ENCODE measurements around the gene ZCWPW1. TPM values are rescaled to one million over a fixed set of nuclear protein-coding genes. Genes with fewer than 3 reads are reported as not detected.
"Not testable (repeated sequence)": the region's sequence is repeated elsewhere in the genome, so short reads cannot be mapped to it uniquely, and the experiment has no call there.

ZCWPW1 gene
- total and polyA plus RNA-seq, 2 of the 8 experiments (the other 6 are each of a cell fraction or from before 2014, with no cell fraction given), result 0.51 to 1.4 TPM

DNA sequence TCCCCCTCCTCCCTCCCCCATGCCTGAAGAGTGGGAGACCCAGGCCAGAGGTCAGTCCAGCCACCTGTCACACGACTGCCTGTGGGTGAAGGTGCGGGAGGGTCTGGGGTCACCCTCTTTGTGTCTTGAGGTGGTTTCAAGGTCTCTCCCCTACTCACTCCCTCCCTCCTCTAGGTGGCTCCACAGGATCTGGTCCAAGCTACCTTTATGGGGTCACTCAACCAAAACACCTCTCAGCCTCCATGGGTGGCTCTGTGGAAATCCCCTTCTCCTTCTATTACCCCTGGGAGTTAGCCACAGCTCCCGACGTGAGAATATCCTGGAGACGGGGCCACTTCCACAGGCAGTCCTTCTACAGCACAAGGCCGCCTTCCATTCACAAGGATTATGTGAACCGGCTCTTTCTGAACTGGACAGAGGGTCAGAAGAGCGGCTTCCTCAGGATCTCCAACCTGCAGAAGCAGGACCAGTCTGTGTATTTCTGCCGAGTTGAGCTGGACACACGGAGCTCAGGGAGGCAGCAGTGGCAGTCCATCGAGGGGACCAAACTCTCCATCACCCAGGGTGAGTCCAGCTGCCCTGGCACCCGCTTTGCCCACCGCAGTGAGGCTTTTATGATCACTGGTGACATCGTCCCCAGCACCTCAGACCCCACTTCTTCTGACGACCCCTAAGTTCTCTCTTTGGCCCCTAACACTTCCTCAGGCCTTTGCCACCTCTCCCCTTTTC, 54.5 kb downstream of the ZCWPW1 start:
- not testable (repeated sequence) for H3K27me3 ChIP-seq (replicated peaks in 1 of 4; ENCODE audit: control insufficient read depth in 3 of 4, extremely low read depth in 1 of 4, insufficient read depth in 3 of 4, low read length in 3 of 4); H4K20me1 ChIP-seq (replicated peaks in 1 of 2; ENCODE audit: control insufficient read depth in 1 of 2, insufficient read depth in 2 of 2, low read length in 2 of 2); H2AFZ ChIP-seq (ENCODE audit: low read length); H3K4me2 ChIP-seq (ENCODE audit: insufficient read depth in 1 of 2, low read depth in 2 of 2, low read length in 2 of 2); H4K8ac ChIP-seq (ENCODE audit: extremely low read depth, insufficient read depth, low read length); H2AK5ac ChIP-seq (ENCODE audit: low read depth, low read length); FAIRE-seq; H3K9me3 ChIP-seq (ENCODE audit: insufficient read depth in 2 of 2, low read depth in 1 of 2, low read length in 1 of 2); H3K56ac ChIP-seq (replicated peaks; ENCODE audit: insufficient read length, low read depth, low read length); H2BK15ac ChIP-seq (ENCODE audit: low read length); H3K4me3 ChIP-seq (ENCODE audit: extremely low read depth in 1 of 4, insufficient read depth in 2 of 4, low read depth in 3 of 4, low read length in 4 of 4); H3K14ac ChIP-seq (ENCODE audit: insufficient read length); H3K79me1 ChIP-seq (ENCODE audit: low read depth, low read length); H3K9ac ChIP-seq (replicated peaks in 1 of 4; ENCODE audit: extremely low read depth in 1 of 4, low read depth in 3 of 4, low read length in 3 of 4); H3K79me2 ChIP-seq (ENCODE audit: control insufficient read depth in 1 of 2, insufficient read depth in 2 of 2, low read length in 2 of 2); H3K23me2 ChIP-seq (ENCODE audit: low read depth, low read length); H3K36me3 ChIP-seq (ENCODE audit: control insufficient read depth in 2 of 4, insufficient read depth in 4 of 4, low read length in 3 of 4); H4K5ac ChIP-seq (ENCODE audit: insufficient read length, low read depth, low read length); H3K23ac ChIP-seq (ENCODE audit: insufficient read length); H3K27ac ChIP-seq (ENCODE audit: low read depth, low read length); H2BK20ac ChIP-seq (ENCODE audit: low read length); H3K18ac ChIP-seq (ENCODE audit: extremely low read depth, low read length); H3K4ac ChIP-seq (replicated peaks; ENCODE audit: insufficient read length, low read depth, low read length); H4K91ac ChIP-seq (replicated peaks; ENCODE audit: insufficient read length, low read length); H2BK120ac ChIP-seq (replicated peaks; ENCODE audit: low read depth, low read length); H2BK5ac ChIP-seq (ENCODE audit: low read depth, low read length); DNase-seq (ENCODE audit: low read depth in 1 of 2, low spot score in 2 of 2)
- ChIA-PET POLR2A (ENCODE audit: partially characterized antibody) (interaction anchor here (0.6 to 1.7 kb wide), 6 partner anchors 9 to 71 kb away, joined by 3 to 12 read pairs (median 4); partner anchors contain the start of genes MEPCE and ZCWPW1), CTCF (ENCODE audit: partially characterized antibody) (interaction anchor here (1.0 to 2.7 kb wide), 6 partner anchors 16 to 82 kb away, joined by 3 to 17 read pairs (median 4); no protein-coding TSS in a partner anchor)
- Histone ChIP-seq H2BK12ac (ENCODE audit: low read depth, low read length) (0 out of 2 replicates have a peak overlapping the region, but pooled peaks have one; percentile 33), H3K4me1 (replicated peaks in 1 of 4; ENCODE audit: control insufficient read depth in 3 of 4, insufficient read depth in 4 of 4, low read length in 3 of 4) (peaks cover 0 to 29% (median 18%) of the 10 kb centered on the region in 4 experiments; a peak in 6 of 7 replicates)
- TF ChIP-seq RAD21 (IDR thresholded peaks at IDR 0.05 in 1 of 2, conservative IDR thresholded peaks at IDR 0.05 in 1 of 2; ENCODE audit: low read depth in 2 of 2, low read length in 2 of 2) (peak; percentile 16 to 33; a peak in 3 of 4 replicates), CTCF (IDR thresholded peaks at IDR 0.05; ENCODE audit: control extremely low read depth in 1 of 3, insufficient read depth in 1 of 3, low read depth in 1 of 3, low read length in 3 of 3) (peak; percentile 1 to 23 (median 14); a peak in 3 of 4 replicates)
- 85% methylated on average over 13 of the region's 15 CpGs; no CpG with 5 or more reads in 1 of the 2 experiments for WGBS, 2 experiments (ENCODE audit: extremely low coverage in 1 of 2, insufficient coverage in 1 of 2, insufficient read length in 1 of 2, insufficient replicate concordance in 2 of 2, low coverage in 1 of 2, low lambda C conversion rate in 2 of 2, missing lambda C conversion rate in 1 of 2)
